GM12873 (cell line): ENCODE results near the gene CIAO3.

Experiments
- TF ChIP-seq, protein P1 (sequence below): IDR thresholded peaks from 2 replicates; pipeline ENCODE4 v1.5.1; 2012; ENCODE audit warnings: low read depth, mild to moderate bottlenecking, moderate library complexity, low read length, control low read depth; ENCODE audit not compliant: insufficient read depth; ENCODE audit errors: missing control alignments

CIAO3 gene

DNA sequence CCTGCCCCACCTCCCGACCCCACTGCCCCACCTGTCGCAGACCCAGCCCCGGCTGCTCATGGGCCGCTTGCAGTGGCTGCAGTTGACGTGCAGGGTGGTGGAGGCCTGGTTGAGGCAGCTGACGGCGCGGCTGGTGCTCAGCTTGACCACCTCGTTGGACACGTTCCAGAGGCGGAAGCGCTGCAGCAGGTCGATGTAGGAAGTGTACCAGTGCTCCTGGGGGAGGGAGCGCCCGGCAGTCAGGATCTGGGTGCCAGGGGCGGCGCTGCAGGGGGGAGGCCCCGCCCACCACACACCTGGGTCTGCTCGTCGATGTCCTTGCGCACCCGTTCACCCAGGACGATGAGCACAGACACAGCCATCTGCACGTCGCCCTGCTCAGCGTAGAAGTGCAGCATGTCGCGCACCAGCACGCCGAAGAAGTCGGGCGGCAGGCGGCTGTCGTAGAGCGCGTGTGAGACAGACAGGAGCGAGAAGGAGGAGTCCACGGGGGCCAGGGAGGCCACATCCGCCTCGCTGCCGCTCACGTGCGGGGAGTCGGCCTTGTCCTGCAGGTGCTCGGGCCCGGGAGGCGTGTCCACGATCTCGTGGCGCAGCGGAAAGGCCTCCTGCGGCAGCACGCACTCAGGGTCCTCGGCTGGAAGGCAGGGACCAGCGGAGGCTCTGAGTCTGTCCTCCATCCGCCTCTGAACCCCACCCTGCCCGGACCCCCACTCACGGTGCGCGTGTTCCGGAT lies 55.7 kb downstream of the CIAO3 start:
- TF ChIP-seq, protein P1, sequence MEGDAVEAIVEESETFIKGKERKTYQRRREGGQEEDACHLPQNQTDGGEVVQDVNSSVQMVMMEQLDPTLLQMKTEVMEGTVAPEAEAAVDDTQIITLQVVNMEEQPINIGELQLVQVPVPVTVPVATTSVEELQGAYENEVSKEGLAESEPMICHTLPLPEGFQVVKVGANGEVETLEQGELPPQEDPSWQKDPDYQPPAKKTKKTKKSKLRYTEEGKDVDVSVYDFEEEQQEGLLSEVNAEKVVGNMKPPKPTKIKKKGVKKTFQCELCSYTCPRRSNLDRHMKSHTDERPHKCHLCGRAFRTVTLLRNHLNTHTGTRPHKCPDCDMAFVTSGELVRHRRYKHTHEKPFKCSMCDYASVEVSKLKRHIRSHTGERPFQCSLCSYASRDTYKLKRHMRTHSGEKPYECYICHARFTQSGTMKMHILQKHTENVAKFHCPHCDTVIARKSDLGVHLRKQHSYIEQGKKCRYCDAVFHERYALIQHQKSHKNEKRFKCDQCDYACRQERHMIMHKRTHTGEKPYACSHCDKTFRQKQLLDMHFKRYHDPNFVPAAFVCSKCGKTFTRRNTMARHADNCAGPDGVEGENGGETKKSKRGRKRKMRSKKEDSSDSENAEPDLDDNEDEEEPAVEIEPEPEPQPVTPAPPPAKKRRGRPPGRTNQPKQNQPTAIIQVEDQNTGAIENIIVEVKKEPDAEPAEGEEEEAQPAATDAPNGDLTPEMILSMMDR, result no peak

DNA sequence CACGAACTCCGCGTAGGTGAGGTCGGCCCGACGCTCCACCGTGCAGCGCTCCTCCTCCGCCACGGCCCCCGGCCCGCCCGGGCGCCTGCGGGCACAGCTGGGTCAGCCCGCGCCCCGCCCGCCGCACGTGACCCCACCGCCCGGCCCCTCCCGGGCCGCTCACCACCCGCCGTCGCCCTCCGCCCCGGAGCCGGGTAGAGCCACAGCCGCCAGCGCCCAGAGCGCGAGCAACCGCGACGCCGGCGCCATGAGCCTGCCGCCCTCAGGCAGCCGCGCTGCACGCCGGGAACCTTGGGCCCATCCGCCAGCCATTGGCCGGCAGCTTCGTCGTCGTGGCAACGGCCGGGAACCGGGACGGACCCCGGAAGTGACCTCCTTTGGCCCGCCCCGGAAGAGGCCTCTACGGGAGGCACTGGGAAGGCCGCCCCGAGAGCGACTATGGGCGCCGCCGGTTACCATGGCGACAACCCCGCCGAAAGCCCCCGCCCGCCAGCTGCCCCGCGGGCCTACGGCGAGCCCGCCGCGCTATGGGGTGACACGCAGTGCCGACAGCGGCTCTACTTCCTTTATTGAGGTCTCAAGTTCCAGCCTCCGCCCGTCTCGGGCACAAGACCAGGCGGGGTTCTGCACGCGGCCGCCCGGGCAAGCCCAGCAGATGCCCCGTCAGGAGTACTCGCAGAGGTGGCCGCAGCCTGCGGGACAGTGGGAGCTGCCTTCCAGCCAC lies 56.6 kb downstream of the CIAO3 start, which contains the start of gene JMJD8:
TSS of gene JMJD8 (minus strand) at position 264 of the 724 bp plus-strand sequence. CDS start at position 249, 15 bp downstream.
- TF ChIP-seq, protein P1, result no peak

DNA sequence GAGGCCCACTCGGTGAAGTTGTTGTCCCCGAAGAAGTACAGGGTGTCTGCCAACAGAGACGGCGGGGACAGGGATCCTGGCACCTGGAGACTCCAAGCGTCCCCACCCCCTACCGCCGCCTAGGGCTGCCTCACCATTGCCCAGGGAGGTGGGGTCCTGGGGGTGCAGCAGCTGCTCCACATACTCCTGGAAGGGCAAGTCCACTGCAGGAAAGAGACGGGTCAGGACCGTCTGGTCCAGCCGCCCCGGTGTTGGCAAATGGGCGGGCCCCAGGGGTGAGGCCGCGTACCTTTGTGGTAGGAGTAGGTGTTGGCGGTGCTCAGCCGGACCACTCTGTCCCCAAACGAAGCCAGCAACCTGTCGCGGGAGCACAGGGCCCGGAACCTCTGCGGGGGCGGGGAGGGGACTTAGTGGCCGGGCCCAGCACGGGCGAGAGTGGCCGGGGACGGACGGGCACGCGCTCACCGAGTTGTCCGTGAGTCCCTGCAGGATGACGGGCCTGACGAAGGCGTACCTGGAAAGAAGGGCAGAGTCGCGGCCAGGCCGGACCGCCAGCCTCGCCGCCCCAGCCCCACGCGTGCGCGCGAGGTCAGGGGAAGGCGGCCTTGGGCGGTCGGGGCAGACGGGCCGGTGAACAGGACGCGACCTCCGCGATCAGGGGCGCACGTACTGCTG lies 57.3 kb downstream of the CIAO3 start:
- TF ChIP-seq, protein P1, result no peak

DNA sequence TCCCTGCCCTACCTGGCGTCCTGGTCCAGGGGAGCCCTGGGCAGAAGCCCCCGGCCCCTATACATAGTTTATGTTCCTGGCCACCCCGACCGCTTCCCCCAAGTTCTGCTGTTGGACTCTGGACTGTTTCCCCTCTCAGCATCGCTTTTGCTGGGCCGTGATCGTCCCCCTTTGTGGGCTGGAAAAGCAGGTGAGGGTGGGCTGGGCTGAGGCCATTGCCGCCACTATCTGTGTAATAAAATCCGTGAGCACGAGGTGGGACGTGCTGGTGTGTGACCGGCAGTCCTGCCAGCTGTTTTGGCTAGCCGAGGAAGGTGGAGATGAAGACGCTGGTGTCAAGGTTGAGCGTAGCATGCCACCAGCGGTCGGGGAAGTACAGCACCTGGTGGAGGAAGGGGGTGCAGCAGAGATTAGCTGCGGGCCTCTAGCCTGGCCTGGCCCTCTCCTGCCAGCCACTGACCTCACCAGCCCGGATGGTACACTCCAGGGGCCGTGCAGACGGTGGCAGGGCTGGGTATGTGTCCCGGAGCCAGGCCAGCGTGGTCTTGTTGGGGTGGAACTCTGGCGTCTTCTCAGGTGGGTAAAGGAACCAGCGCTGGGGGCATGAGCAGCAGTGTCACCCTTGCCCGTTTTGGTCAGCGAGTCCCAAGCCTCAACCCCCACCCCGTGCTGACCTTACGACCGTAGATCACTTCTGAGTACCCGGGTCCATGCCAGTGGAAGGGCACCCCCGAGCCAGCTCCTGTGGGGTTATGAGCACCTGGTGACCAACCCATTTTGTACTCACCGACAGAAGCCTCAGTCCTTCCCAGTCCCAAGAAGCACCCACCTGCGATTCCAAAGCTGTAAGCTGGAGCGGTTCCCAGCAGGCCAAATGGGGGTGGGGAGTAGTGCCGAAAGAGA lies 58.1 kb downstream of the CIAO3 start:
- TF ChIP-seq, protein P1, result no peak

DNA sequence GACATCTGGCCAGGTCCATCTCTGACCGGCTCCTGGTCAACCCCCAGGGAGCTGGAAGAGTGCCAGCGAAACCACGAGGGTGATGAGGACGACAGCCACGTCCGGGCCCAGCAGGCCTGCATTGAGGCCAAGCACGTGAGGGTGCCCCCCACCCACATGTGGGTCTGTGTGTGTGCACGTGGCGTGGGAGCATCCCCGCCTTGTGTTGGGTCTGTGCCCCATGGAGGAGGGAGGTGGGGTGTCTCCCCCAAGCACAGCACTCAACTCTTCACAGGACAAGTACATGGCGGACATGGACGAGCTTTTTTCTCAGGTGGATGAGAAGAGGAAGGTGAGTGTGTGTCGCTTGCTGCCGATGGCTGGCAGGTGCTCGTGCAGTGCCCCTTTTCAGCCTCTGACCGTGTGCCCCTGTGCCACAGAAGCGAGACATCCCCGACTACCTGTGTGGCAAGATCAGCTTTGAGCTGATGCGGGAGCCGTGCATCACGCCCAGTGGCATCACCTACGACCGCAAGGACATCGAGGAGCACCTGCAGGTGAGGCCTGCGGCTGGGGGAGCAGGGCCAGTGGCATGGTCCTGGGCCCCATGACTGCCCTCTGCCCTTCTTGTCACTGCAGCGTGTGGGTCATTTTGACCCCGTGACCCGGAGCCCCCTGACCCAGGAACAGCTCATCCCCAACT lies 58.9 kb downstream of the CIAO3 start:
- TF ChIP-seq, protein P1, result no peak

DNA sequence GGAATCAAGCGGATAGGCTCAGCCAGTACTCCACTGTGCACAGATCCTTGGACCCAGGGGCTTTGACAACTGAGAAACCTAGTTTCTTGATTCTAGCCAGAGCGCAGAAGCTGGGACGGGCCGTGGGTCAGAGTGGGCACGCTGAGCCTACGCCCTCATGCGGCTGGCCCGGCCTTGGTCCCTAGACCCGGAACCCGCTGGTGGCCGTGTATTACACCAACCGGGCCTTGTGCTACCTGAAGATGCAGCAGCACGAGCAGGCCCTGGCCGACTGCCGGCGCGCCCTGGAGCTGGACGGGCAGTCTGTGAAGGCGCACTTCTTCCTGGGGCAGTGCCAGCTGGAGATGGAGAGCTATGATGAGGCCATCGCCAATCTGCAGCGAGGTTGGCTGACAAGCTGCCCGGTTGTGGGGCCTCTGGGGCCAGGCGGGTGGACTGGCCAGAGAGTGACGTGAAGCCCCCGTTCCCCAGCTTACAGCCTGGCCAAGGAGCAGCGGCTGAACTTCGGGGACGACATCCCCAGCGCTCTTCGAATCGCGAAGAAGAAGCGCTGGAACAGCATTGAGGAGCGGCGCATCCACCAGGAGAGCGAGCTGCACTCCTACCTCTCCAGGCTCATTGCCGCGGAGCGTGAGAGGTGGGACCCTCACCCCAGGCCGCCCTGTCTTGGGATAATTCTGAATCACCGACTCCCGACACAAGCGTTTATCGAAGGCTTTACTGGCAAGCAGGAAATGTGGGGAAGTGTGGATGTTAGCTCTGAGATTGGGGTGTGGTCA lies 59.6 kb downstream of the CIAO3 start:
- TF ChIP-seq, protein P1, result peak; percentile 20
